Hepatocyte (in vitro differentiated cells): ENCODE results near the gene SLC12A8.

ENCODE experiments used
- CTCF ChIP-seq: fragments of 200-600 bp; sonication (generic); IDR thresholded peaks from 2 replicates; pipeline ENCODE4 v1.5.1; 2016; ENCODE audit warnings: antibody characterized with exemption, mild to moderate bottlenecking; ENCODE audit not compliant: poor library complexity
- EZH2 ChIP-seq: fragments of 200-600 bp; sonication (generic); IDR thresholded peaks from 2 replicates; pipeline ENCODE4 v1.6.1; 2016; ENCODE audit warnings: antibody characterized with exemption, mild to moderate bottlenecking, borderline replicate concordance
- EZH2phosphoT487 ChIP-seq: fragments of 200-600 bp; sonication (generic); IDR thresholded peaks from one replicate; pipeline ENCODE4 v1.6.1; 2018; ENCODE audit warnings: antibody characterized with exemption, mild to moderate bottlenecking, low read depth, moderate library complexity; ENCODE audit not compliant: unreplicated experiment, severe bottlenecking

- TF ChIP-seq CTCF (no peak), EZH2phosphoT487 (no peak), EZH2 (no peak)
These were observed 51.8 kb downstream of the SLC12A8 start for GRCh38 chr3:125160606-125161371.
